Endodermal cell (in vitro differentiated cells): ENCODE results near the gene PLXDC1. TPM values are rescaled to one million over a fixed set of nuclear protein-coding genes. Genes with fewer than 3 reads are reported as not detected.
A peak's percentile ranks its signal among the peaks of the same experiment; 100 is the strongest.
"Not testable (repeated sequence)": the region's sequence is repeated elsewhere in the genome, so short reads cannot be mapped to it uniquely, and the experiment has no call there.

Experiments
- DNase-seq: peaks from one replicate; pipeline ENCODE4 v3.0.0-alpha.2; 2017
- H3K27ac ChIP-seq: 2 replicates; pipeline ENCODE4 v1.5.1; 2013; ENCODE audit warnings: mild to moderate bottlenecking, low read depth, low read length, moderate library complexity
- H3K27me3 ChIP-seq: 2 replicates; pipeline ENCODE4 v1.6.1; 2013; ENCODE audit warnings: mild to moderate bottlenecking, low read length, moderate library complexity; ENCODE audit not compliant: insufficient read depth, control insufficient read depth, poor library complexity, severe bottlenecking
- H3K36me3 ChIP-seq: 2 replicates; pipeline ENCODE4 v1.7.0; 2013; ENCODE audit warnings: mild to moderate bottlenecking, low read length, moderate library complexity; ENCODE audit not compliant: control insufficient read depth, insufficient read depth
- H3K4me1 ChIP-seq: one replicate; pipeline ENCODE4 v1.7.0; 2013; ENCODE audit warnings: low read length; ENCODE audit not compliant: control insufficient read depth, insufficient read depth
- H3K4me3 ChIP-seq: 2 replicates; pipeline ENCODE4 v1.5.1; 2013; ENCODE audit warnings: mild to moderate bottlenecking, low read length, moderate library complexity
- H3K9ac ChIP-seq: 2 replicates; pipeline ENCODE4 v1.6.1; 2013; ENCODE audit warnings: mild to moderate bottlenecking, low read length, moderate library complexity; ENCODE audit not compliant: poor library complexity, severe bottlenecking; ENCODE audit errors: extremely low read depth
- H3K9me3 ChIP-seq: 2 replicates; pipeline ENCODE4 v1.6.1; 2013; ENCODE audit warnings: mild to moderate bottlenecking, low read length, moderate library complexity; ENCODE audit not compliant: control insufficient read depth
- H3K27ac Mint-ChIP-seq: 2 replicates; pipeline ENCODE4 v1.8.0; 2020; ENCODE audit warnings: mixed read lengths
- H3K27me3 Mint-ChIP-seq: 2 replicates; pipeline ENCODE4 v1.8.0; 2021; ENCODE audit warnings: mild to moderate bottlenecking, mixed read lengths; ENCODE audit not compliant: insufficient read depth
- H3K36me3 Mint-ChIP-seq: 2 replicates; pipeline ENCODE4 v1.8.0; 2020; ENCODE audit warnings: low read depth, mixed read lengths
- H3K4me1 Mint-ChIP-seq: 2 replicates; pipeline ENCODE4 v1.8.0; 2020; ENCODE audit warnings: mixed read lengths
- H3K4me3 Mint-ChIP-seq: 2 replicates; pipeline ENCODE4 v1.8.0; 2020; ENCODE audit warnings: mild to moderate bottlenecking, moderate library complexity, mixed read lengths
- H3K9me3 Mint-ChIP-seq: 2 replicates; pipeline ENCODE4 v1.8.0; 2020; ENCODE audit warnings: mild to moderate bottlenecking, mixed read lengths
- WGBS, 2 experiments: methylation state at CpG; one replicate each; pipeline versions ENCODE4 v1.1.5 to v1.1.7; 2013; ENCODE audit warnings: missing lambda C conversion rate in 2 of 2, mixed read lengths in 1 of 2; ENCODE audit not compliant: insufficient coverage in 1 of 2, insufficient read length in 1 of 2; 5-methylcytosine and 5-hydroxymethylcytosine counted together
- total RNA-seq, 2 donors: library from RNA; stranded (reverse); fragmentation: NEBNext Ultra II Directional in 1 of 2; extraction: Animal tissue kit (Norgen Biotek cat#: 25700) in 1 of 2; gene quantifications; 2 replicates in 1 of 2; 3 replicates in 1 of 2; pipeline ENCODE4 v1.2.1, GENCODE V29; 2021
- TF ChIP-seq, protein P1 (sequence below): fragments of 200-600 bp; sonication (generic); conservative IDR thresholded peaks from 2 replicates; pipeline ENCODE4 v1.5.0; 2021; ENCODE audit warnings: antibody characterized with exemption, mild to moderate bottlenecking

The PLXDC1 gene
- total RNA-seq, 2 donors from 2014 or later = 9.0 TPM

GRCh38 chr17:39132192-39132610, 19.2 kb downstream of the PLXDC1 start:
- TF ChIP-seq, protein P1, sequence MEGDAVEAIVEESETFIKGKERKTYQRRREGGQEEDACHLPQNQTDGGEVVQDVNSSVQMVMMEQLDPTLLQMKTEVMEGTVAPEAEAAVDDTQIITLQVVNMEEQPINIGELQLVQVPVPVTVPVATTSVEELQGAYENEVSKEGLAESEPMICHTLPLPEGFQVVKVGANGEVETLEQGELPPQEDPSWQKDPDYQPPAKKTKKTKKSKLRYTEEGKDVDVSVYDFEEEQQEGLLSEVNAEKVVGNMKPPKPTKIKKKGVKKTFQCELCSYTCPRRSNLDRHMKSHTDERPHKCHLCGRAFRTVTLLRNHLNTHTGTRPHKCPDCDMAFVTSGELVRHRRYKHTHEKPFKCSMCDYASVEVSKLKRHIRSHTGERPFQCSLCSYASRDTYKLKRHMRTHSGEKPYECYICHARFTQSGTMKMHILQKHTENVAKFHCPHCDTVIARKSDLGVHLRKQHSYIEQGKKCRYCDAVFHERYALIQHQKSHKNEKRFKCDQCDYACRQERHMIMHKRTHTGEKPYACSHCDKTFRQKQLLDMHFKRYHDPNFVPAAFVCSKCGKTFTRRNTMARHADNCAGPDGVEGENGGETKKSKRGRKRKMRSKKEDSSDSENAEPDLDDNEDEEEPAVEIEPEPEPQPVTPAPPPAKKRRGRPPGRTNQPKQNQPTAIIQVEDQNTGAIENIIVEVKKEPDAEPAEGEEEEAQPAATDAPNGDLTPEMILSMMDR = no peak
- no peak overlapping the region for H3K27ac ChIP-seq
- H3K27me3 ChIP-seq = no peaks in the 10 kb centered on the region
- Mint-ChIP-seq H3K4me1 (no peaks in the 10 kb centered on the region), H3K27me3 (no peaks in the 10 kb centered on the region), H3K4me3 (no peak overlapping the region), H3K9me3 (no peaks in the 10 kb centered on the region), H3K36me3 (no peaks in the 10 kb centered on the region), H3K27ac (no peak overlapping the region)
- H3K4me3 ChIP-seq = no peak overlapping the region
- no peak overlapping the region for H3K9ac ChIP-seq
- peak; percentile 80 for DNase-seq
- no peaks in the 10 kb centered on the region for H3K4me1 ChIP-seq
- H3K9me3 ChIP-seq = no peaks in the 10 kb centered on the region
- WGBS, 2 experiments = 86 to 100% methylated on average over 1 to 7 of the region's 7 CpGs
- no peaks in the 10 kb centered on the region for H3K36me3 ChIP-seq

GRCh38 chr17:39131616-39132015, 19.8 kb downstream of the PLXDC1 start:
- Mint-ChIP-seq H3K27me3 (no peaks in the 10 kb centered on the region), H3K4me1 (no peaks in the 10 kb centered on the region), H3K4me3 (no peak overlapping the region), H3K9me3 (no peaks in the 10 kb centered on the region), H3K36me3 (no peaks in the 10 kb centered on the region), H3K27ac (no peak overlapping the region)
- H3K4me1 ChIP-seq = no peaks in the 10 kb centered on the region
- TF ChIP-seq, protein P1 = no peak
- no peaks in the 10 kb centered on the region for H3K36me3 ChIP-seq
- H3K27ac ChIP-seq = no peak overlapping the region
- DNase-seq = no peak
- no peak overlapping the region for H3K4me3 ChIP-seq
- H3K9ac ChIP-seq = no peak overlapping the region
- H3K27me3 ChIP-seq = no peaks in the 10 kb centered on the region
- no peaks in the 10 kb centered on the region for H3K9me3 ChIP-seq
- 84 to 100% methylated on average over 4 to 6 of the region's 6 CpGs for WGBS, 2 experiments

DNA sequence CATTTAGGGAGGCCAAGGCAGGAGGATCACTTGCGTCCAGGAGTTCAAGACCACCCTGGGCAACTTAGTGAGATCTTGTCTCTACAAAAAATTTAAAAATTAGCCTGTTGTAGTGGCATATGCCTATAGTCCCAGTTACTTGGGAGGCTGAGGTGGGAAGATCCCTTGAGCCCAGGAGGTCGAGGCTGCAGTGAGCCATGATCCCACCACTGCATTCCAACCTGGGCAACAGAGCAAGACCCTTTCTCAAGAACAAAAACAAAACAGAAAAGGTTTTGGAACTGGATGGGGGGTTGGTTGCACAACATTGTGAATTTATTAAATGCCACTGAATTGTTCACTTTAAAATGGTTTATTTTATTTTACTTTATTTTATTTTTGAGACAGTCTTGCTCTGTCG, 21.2 kb downstream of the PLXDC1 start:
- WGBS, 2 experiments = 89 to 95% methylated on average over 2 to 3 of the region's 3 CpGs
- no peak overlapping the region for H3K27ac Mint-ChIP-seq
- Histone ChIP-seq H3K4me3 (no peak overlapping the region), H3K27ac (no peak overlapping the region), H3K27me3 (no peaks in the 10 kb centered on the region), H3K4me1 (no peaks in the 10 kb centered on the region), H3K36me3 (no peaks in the 10 kb centered on the region), H3K9ac (no peak overlapping the region), H3K9me3 (no peaks in the 10 kb centered on the region)
- no peaks in the 10 kb centered on the region for H3K9me3 Mint-ChIP-seq
- no peaks in the 10 kb centered on the region for H3K4me1 Mint-ChIP-seq
- H3K27me3 Mint-ChIP-seq = no peaks in the 10 kb centered on the region
- no peaks in the 10 kb centered on the region for H3K36me3 Mint-ChIP-seq
- H3K4me3 Mint-ChIP-seq = no peak overlapping the region
- no peak for DNase-seq
- TF ChIP-seq, protein P1 = no peak

GRCh38 chr17:39129544-39129943, 21.9 kb downstream of the PLXDC1 start:
- not testable (repeated sequence) for H3K27me3 Mint-ChIP-seq, H3K9me3 ChIP-seq, DNase-seq, H3K36me3 ChIP-seq, H3K4me3 ChIP-seq, H3K27ac ChIP-seq, H3K9me3 Mint-ChIP-seq, H3K27ac Mint-ChIP-seq, H3K9ac ChIP-seq, H3K4me1 Mint-ChIP-seq, H3K27me3 ChIP-seq, H3K4me1 ChIP-seq, H3K4me3 Mint-ChIP-seq, H3K36me3 Mint-ChIP-seq
- WGBS, 2 experiments = 97% methylated on average over 3 of the region's 6 CpGs; no CpG with 5 or more reads in 1 of the 2 experiments
